NCI-H128 (cell line): ENCODE data around the gene PACSIN1.

Experiments used
- DNase-seq: peaks from one replicate; lab custom pipeline; 2025; ENCODE audit not compliant: unreplicated experiment; lab: John Stamatoyannopoulos, UW

Gene PACSIN1

GRCh38 chr6:34526992-34527728 lies 61.3 kb downstream of the PACSIN1 start:
- peak; percentile 76 for DNase-seq

DNA sequence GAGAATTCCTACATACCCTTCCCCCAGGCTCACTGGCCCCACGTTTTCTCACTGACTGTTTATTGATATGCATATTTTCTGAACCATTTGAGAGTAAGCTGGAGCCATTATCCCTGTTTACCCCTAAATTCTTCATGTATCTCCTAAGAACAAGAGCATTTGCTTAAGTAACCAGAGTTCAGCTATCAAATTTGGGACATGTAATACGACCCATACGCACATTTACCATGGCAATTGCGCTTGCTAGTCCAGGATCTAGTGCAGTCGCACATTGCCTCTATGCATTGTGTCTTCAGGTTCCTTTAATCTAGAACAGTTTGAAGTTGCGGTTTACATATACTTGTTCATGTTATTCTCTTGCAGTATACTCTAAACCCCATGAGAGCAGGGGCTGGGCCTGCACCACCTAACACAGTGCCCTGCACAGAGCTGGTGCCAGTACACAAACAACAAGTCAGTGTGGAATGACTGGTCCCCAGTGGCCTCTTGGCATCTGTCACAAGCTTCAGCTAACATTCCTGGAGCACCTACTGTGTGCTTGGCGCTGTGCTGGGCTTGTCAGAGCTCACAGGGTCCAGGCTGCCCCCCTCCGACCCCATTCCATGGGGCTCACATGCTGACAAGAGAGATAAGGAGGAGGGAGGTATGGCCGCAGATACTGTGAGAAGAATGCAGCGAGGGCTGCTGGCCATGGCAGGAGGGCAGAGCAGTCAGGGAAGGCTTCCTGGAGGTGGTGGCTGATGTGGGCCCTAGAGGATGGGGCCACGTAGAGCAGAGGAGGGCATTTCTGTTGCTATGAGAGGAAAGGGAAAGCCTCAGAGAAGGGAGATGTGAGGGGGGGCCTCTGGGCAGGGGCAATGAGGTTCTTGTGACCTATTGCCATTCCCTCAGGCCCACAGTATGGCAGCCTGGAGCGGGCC lies 62.1 kb downstream of the PACSIN1 start:
- DNase-seq, result no peak

DNA sequence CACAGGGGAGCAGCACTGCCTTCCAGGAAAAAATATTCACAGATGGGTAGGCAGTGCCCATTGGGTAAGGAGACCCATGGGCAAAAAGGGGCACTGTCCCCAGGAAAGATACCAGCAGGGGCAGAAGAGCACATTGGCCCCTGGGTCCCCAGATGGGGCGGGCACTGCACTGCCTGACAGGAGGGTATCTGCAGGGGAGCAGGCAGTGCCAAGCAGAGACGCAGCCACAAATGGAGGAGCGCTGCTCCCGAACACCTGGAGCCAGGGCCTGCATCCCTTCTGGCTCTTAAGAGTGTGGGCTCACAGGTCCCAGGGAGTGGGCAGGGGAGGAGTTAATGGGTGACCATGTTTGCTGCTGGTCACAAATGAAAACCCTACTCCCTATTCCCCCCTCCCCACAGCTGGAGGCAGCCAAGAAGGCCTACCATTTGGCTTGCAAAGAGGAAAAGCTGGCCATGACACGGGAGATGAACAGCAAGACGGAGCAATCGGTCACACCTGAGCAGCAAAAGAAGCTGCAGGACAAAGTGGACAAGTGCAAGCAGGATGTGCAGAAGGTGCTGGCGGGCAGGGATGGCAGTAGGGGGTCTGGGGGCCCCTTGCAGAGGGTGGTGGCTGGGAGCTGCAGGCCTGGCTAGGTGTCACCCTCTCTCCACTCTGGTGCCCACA lies 63.3 kb downstream of the PACSIN1 start:
- no peak for DNase-seq

GRCh38 chr6:34529665-34530327 lies 63.9 kb downstream of the PACSIN1 start:
- DNase-seq, result no peak

- no peak for DNase-seq
These were observed 65.0 kb downstream of the PACSIN1 start for GRCh38 chr6:34530753-34531365.

DNA sequence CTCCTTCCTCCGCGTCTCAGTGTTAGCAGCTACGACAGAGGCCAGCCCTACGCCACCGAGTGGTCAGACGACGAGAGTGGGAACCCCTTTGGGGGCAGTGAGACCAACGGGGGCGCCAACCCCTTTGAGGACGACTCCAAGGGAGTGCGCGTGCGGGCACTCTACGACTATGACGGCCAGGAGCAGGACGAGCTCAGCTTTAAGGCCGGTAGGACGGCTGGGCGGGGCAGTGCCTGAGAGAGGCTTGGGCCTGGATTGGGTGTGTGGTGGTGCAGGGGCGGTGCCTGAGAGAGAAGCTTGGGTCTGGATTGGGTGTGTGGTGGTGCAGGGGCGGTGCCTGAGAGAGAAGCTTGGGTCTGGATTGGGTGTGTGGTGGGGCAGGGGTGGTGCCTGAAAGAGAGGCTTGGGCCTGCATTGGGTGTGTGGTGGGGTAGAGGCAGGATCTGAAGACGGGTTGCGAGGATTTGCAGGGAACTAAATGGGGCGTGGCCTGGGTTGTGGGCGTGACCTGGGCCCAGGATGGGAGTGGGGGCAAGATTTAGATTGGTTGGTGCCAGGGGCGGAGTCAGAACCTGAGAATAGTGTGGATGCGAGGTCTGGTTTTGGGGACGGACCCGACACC lies 65.8 kb downstream of the PACSIN1 start:
- DNase-seq, result no peak

- no peak for DNase-seq
These were observed 66.4 kb downstream of the PACSIN1 start for GRCh38 chr6:34532230-34532629.

DNA sequence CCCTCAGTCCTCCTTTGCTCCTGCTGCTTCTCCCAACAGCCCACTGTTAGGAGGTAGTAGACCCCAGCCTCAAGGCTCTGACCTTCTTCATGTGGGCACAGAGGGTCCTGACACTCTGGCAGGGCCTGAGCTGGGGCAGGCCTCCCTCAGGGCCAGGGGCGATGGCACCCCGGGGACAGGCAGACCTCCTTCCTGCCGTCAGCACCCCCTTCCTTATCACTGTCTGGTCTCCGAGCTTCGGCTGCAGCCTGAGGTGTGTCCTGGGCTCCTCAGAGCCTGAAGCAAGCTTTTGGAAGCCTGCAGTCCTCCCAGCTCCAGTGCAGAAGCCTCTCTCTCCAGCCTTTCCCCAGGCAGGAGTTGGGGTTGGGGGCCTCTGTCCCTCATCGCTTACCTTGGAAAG lies 68.3 kb downstream of the PACSIN1 start:
- DNase-seq, result no peak

DNA sequence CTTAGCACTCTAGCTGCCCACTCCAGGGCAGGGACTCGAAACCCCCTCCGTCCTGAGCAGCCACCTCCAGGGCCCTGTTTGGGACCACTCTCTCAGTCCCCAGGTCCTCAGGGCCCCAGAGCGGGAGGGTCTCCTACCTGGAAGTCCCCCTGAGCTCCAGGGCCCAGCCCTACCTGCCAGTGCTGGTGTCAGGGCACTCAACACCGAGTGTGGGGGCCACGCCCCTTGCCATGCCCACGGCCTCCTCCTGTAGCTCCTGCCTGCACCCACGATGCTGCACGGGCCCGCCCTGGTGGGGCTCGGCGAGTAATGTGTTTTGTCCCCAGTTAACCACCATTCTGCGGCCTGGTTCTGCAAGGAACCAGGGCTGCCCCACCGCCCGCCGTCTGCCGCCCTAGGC lies 68.8 kb downstream of the PACSIN1 start:
- no peak for DNase-seq

DNA sequence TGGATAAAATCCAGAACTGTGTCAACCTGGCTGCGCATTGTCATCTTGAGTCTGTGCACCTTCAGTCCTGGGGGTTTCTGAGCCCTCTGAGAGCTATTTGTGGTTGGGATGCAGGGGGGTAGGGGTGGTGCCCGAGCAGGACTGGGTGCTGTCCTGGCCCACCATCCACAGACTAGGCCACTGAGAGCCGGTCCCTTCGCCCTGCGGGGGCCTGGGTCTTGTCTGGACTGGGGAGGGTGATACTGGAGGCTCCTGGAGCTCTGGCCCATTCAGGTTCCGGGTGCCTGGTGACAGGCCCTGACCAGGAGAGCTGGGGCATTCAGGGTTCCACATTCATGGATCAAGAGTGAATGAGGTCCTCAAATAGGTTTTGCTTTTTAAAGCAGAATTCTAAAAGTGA lies 69.3 kb downstream of the PACSIN1 start:
- no peak for DNase-seq

DNA sequence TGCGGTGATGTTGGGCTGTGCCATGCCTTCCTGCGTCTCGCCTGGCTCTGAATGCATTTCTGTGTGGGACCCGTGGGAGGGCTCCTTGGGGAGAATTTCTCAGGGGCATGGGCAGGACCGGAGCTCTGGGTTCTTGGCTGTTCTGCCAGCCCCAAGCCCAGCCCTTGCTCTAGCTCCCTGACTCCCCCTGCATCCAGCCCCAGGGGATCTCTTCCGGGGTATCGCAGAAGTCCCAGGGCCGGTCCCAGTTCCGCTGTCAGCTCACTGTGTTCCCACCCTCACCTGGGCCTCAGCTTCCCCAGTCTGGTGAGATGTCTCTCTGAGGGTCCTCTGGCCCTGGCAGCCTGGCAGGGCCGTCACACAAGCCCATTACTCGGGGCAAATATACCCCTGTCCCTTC lies 69.8 kb downstream of the PACSIN1 start:
- no peak for DNase-seq

GRCh38 chr6:34536251-34536958 lies 70.5 kb downstream of the PACSIN1 start:
- DNase-seq, result no peak

- no peak for DNase-seq
These were observed 71.3 kb downstream of the PACSIN1 start for GRCh38 chr6:34536959-34537848.

GRCh38 chr6:34537922-34538550 lies 72.2 kb downstream of the PACSIN1 start:
- DNase-seq, result no peak

DNA sequence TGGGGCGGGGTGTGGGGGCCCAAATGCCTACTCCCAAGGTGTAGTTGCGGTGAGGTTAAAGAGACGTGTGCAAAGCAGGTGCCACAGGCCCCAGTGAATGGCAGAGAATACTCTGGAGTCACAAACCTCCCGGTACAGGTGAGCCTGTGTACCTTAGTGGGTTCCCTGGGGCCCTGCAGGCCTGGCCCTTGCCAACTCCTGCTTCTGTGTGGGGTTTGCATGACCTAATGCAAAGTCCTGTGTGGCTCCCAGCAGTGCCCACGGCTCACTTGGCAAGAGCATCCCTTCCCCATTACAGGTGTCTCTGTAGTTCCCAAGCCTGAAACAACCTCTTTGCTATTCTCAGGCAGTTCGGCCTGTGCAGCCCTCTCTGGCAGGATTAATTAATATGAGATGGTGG lies 72.7 kb downstream of the PACSIN1 start:
- no peak for DNase-seq

- DNase-seq, result no peak
These were observed 73.3 kb downstream of the PACSIN1 start for GRCh38 chr6:34539181-34539580.

DNA sequence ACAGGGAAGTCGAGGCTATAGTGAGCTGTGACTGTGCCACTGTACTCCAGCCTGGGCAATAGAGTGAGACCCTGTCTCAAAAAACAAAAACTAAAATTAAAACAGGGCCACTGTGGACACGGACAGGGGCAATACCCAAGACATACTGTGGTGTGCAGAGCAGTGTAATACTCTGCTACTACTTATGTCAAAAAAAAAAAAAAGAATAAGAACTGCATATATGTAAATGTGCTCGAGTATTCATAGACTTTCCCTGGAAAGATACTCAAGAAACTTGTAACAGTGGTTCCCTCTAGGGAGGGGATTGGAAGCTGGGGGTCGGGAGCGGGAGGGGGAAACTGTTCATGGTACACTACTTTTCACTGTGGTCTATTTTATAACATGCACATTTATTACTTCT lies 74.3 kb downstream of the PACSIN1 start:
- no peak for DNase-seq

- DNase-seq, result no peak
These were observed 75.0 kb downstream of the PACSIN1 start for GRCh38 chr6:34540841-34541240.
